HepG2 (cell line): ENCODE results near the gene KCTD5. TPM values are rescaled to one million over a fixed set of nuclear protein-coding genes. Genes with fewer than 3 reads are reported as not detected.

ENCODE experiments used
- ATAC-seq: fragments of 200-7000 bp; cut with Tn5 transposase; 3 replicates; pipeline ENCODE4 v1.9.1; 2020; ENCODE audit warnings: mild to moderate bottlenecking, moderate library complexity
- BruUV-seq: library from RNA; stranded (reverse); fragments of 400-500 nt; replicated peaks from 2 replicates; lab custom pipeline; 2021; lab: Mats Ljungman, UMichigan
- CTCF ChIA-PET: fragments of 300-600 bp; formaldehyde crosslinking; extraction: SDS; loops from one replicate; lab custom pipeline; 2021; ENCODE audit warnings: low total read pairs, inconsistent platforms, low intra/inter-chr PET ratio; lab: Yijun Ruan, JAX
- POLR2A ChIA-PET: fragments of 350-600 bp; sonication (Branson Sonifier 250); formaldehyde crosslinking; loops from one replicate; lab custom pipeline; 2020; ENCODE audit warnings: antibody characterized with exemption, inconsistent platforms; lab: Yijun Ruan, JAX
- DNase-seq: peaks from one replicate; pipeline ENCODE4 v3.0.0-alpha.2; 2015; ENCODE audit warnings: low spot score
- FAIRE-seq: peaks from 3 replicates; lab custom pipeline; 2011; peaks lifted over from hg19 to GRCh38; lab: Jason Lieb, UNC
- H2AFZ ChIP-seq: one replicate; pipeline ENCODE4 v1.6.1; 2011; ENCODE audit warnings: low read length, inconsistent platforms
- H3K27ac ChIP-seq: fragments of 300-600 bp; 3 replicates; pipeline ENCODE4 v1.8.0; 2011; ENCODE audit warnings: mixed run types, mild to moderate bottlenecking, mixed read lengths, low read length, inconsistent platforms; ENCODE audit not compliant: insufficient read depth; ENCODE audit errors: extremely low read length
- H3K27me3 ChIP-seq, 2 experiments: fragments of 200-600 bp in 1 of 2; 2 replicates in 1 of 2; 3 replicates in 1 of 2; pipeline versions ENCODE4 v1.6.0 to v1.8.0; 2011; ENCODE audit warnings: low read length in 2 of 2, mild to moderate bottlenecking in 2 of 2, moderate library complexity in 2 of 2, inconsistent platforms in 1 of 2; ENCODE audit not compliant: insufficient read depth in 2 of 2, control insufficient read depth in 1 of 2
- H3K36me3 ChIP-seq, 2 experiments: fragments of 200-600 bp in 1 of 2; replicated peaks in 1 of 2; 2 replicates in 1 of 2; 3 replicates in 1 of 2; pipeline versions ENCODE4 v1.5.1 to v1.8.0; 2011; ENCODE audit warnings: low read length in 2 of 2, inconsistent platforms in 1 of 2; ENCODE audit not compliant: insufficient read depth in 2 of 2, control insufficient read depth in 1 of 2
- H3K4me1 ChIP-seq: 2 replicates; pipeline ENCODE4 v1.5.1; 2012; ENCODE audit warnings: low read length, inconsistent platforms; ENCODE audit not compliant: insufficient read depth
- H3K4me2 ChIP-seq: 2 replicates; pipeline ENCODE4 v1.6.0; 2011; ENCODE audit warnings: low read depth, low read length, inconsistent platforms
- H3K4me3 ChIP-seq, 3 experiments: fragments of 200-600 bp in 1 of 3; sonication (generic), shearing (Covaris generic) in 1 of 3; replicated peaks in 1 of 3; 2 replicates each; pipeline ENCODE4 v1.5.1; 2011 to 2016; ENCODE audit warnings: low read length in 3 of 3, inconsistent platforms in 2 of 3, low read depth in 2 of 3, mild to moderate bottlenecking in 2 of 3, control low read depth in 1 of 3, mixed read lengths in 1 of 3; ENCODE audit not compliant: insufficient read depth in 1 of 3
- H3K79me2 ChIP-seq: one replicate; pipeline ENCODE4 v1.6.1; 2011; ENCODE audit warnings: low read length, inconsistent platforms; ENCODE audit not compliant: insufficient read depth
- H3K9ac ChIP-seq: 2 replicates; pipeline ENCODE4 v1.6.0; 2011; ENCODE audit warnings: mild to moderate bottlenecking, low read depth, low read length, inconsistent platforms; ENCODE audit not compliant: insufficient read depth
- H3K9me3 ChIP-seq: 2 replicates; pipeline ENCODE4 v1.5.1; 2012; ENCODE audit warnings: mild to moderate bottlenecking, low read length
- H4K20me1 ChIP-seq: 2 replicates; pipeline ENCODE4 v1.6.0; 2011; ENCODE audit warnings: inconsistent platforms, mild to moderate bottlenecking, low read length, moderate library complexity; ENCODE audit not compliant: insufficient read depth
- AGO2 ChIP-seq: fragments of 200-400 bp; formaldehyde crosslinking; optimal IDR thresholded peaks from 2 replicates; pipeline ENCODE3; 2017; ENCODE audit warnings: mild to moderate bottlenecking, low read depth, low read length, moderate library complexity
- ARID2 ChIP-seq: sonication (generic); formaldehyde crosslinking; IDR thresholded peaks from 2 replicates; pipeline ENCODE4 v1.8.1; 2022; ENCODE audit warnings: mild to moderate bottlenecking, missing genetic modification reagents, borderline replicate concordance
- GFI1 ChIP-seq: sonication (generic); formaldehyde crosslinking; IDR thresholded peaks from 2 replicates; pipeline ENCODE4 v1.5.0; 2020; ENCODE audit warnings: missing genetic modification reagents, mild to moderate bottlenecking, borderline replicate concordance
- HDAC6 ChIP-seq: fragments of 200-600 bp; sonication (generic); IDR thresholded peaks from 2 replicates; pipeline ENCODE4 v1.7.0; 2017; ENCODE audit warnings: mild to moderate bottlenecking, antibody characterized with exemption, low read length, low read depth
- KLF12 ChIP-seq: sonication (generic); formaldehyde crosslinking; IDR thresholded peaks from 2 replicates; pipeline ENCODE4 v1.4.0; 2020; ENCODE audit warnings: missing genetic modification reagents, borderline replicate concordance
- SATB2 ChIP-seq: sonication (generic); formaldehyde crosslinking; IDR thresholded peaks from 2 replicates; pipeline ENCODE4 v1.5.0; 2020; ENCODE audit warnings: missing genetic modification reagents
- TEAD3 ChIP-seq: optimal IDR thresholded peaks from 2 replicates; pipeline ENCODE3; 2016; ENCODE audit warnings: borderline replicate concordance
- ZNF543 ChIP-seq: sonication (generic); formaldehyde crosslinking; IDR thresholded peaks from 2 replicates; pipeline ENCODE4 v1.4.0; 2020; ENCODE audit warnings: mild to moderate bottlenecking, missing genetic modification reagents
- ZNF75D ChIP-seq: sonication (generic); formaldehyde crosslinking; IDR thresholded peaks from 2 replicates; pipeline ENCODE4 v1.8.1; 2023; ENCODE audit warnings: missing genetic modification reagents, mild to moderate bottlenecking, borderline replicate concordance
- WGBS: methylation state at CpG from one replicate; pipeline ENCODE4 v1.1.6; 2017; ENCODE audit warnings: low lambda C conversion rate; 5-methylcytosine and 5-hydroxymethylcytosine counted together
- in situ Hi-C: cut with HindIII; loops from 2 replicates; pipeline ENCODE4 v1.10.0; 2017; ENCODE audit warnings: low pct_unique_long_range_greater_than_20kb; ENCODE audit not compliant: extremely low pct_ligation_motif_present
- intact Hi-C: fragments of 100-400 bp; cut with micrococcal nuclease; formaldehyde crosslinking; loops from one replicate; pipeline ENCODE4 v1.10.0; 2022; ENCODE audit not compliant: unreplicated experiment
- polyA plus RNA-seq, 8 experiments: library from polyadenylated mRNA; depleted of rRNA in 3 of 8; stranded (reverse) in 7 of 8; unstranded in 1 of 8; fragments of >200 nt; fragmentation: Illumina TruSeq in 4 of 8; extraction: Trizol in 4 of 8; gene quantifications; 2 replicates each; pipeline versions ENCODE4 v1.2.1 to v1.2.3, GENCODE V29; 2011 to 2016; ENCODE audit warnings: low read depth in 4 of 8, missing spikeins in 1 of 8, mixed read lengths in 1 of 8; ENCODE audit not compliant: insufficient read depth in 1 of 8
- total RNA-seq, 5 experiments: library from RNA; depleted of rRNA; stranded (reverse); fragments of >200 nt; fragmentation: Illumina TruSeq; extraction: Trizol; gene quantifications; 2 replicates each; pipeline ENCODE4 v1.2.3, GENCODE V29; 2016; ENCODE audit warnings: low read depth in 1 of 5
- TF ChIP-seq, protein P1 (sequence below): sonication (generic); formaldehyde crosslinking; IDR thresholded peaks from 2 replicates; pipeline ENCODE4 v1.4.0; 2020; ENCODE audit warnings: mild to moderate bottlenecking, missing genetic modification reagents
- TF ChIP-seq, protein P2 (sequence below): sonication (generic); formaldehyde crosslinking; conservative IDR thresholded peaks from 2 replicates; pipeline ENCODE4 v1.4.0; 2020; ENCODE audit warnings: mild to moderate bottlenecking, missing genetic modification reagents, moderate library complexity

The KCTD5 gene
- total and polyA plus RNA-seq, 2 of the 13 experiments (the other 11 are each of a cell fraction or from before 2014, with no cell fraction given) = 25.4 to 29.8 TPM

DNA sequence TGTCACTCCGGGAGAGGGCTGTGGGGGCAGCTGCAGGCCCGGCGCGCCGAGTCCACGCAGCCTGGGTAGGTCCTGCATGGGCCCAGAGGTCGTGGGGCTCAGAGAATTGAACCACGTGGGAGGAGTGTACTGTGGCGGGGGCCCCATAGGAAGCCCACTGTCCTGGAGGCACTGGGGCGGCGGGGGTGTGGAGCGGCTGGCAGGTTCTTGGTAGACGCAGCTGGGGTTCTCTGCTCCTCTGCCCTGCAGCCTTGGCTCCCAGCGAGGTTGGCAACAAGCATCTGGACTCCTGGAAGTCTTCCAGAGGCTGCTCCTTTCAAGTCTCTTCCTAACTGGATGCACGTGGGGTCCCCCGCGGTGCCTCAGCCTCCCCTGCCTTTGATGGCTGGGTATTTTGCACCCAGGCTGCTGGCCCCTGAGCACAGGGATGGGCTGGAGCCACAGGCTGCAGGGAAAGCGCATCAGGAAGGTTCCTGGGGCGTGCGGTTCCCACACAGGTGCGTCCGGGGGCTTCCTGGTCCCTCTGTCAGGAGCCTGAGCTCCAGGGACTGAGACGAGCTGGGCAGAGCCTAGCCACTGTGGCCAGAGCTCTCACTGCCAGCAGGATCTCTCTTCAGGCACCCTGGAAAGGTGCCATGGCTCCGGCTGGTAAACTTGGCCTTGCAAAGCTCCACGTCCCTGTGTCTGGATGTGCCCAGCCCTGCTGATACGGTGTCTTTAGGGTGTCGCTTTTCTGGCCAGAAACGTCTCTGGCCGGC is 9.3 kb downstream of the KCTD5 start:
- H3K4me1 ChIP-seq = no peaks in the 10 kb centered on the region
- H3K4me3 ChIP-seq = no peak overlapping the region
- no peak for TF ChIP-seq TEAD3 (CRISPR knock-in tag)
- TF ChIP-seq AGO2 = peak; percentile 29
- no peak overlapping the region for H3K9ac ChIP-seq
- intact Hi-C loops (no loop called here), in situ Hi-C loops (no loop called here)
- H4K20me1 ChIP-seq = peaks cover 6% of the 10 kb centered on the region; the same call in 1 of the 2 replicates
- no peak overlapping the region for H2AFZ ChIP-seq
- ChIA-PET CTCF (no interaction called here), POLR2A (interaction anchor here (0.7 kb wide), 1 partner anchor 9 kb away, joined by 3 read pairs; the partner anchor contains the start of gene KCTD5)
- DNase-seq (no peak), ATAC-seq (no peak), FAIRE-seq (no peak)
- no TSS peak for BruUV-seq
- H3K27ac ChIP-seq = no peak overlapping the region
- no peaks in the 10 kb centered on the region for H3K27me3 ChIP-seq
- H3K9me3 ChIP-seq = no peaks in the 10 kb centered on the region
- H3K79me2 ChIP-seq = peaks cover 14% of the 10 kb centered on the region
- 98% methylated on average over 16 of the region's 29 CpGs for WGBS
- peaks cover 4 to 15% of the 10 kb centered on the region in 2 experiments; a peak in 1 of 5 replicates for H3K36me3 ChIP-seq
- H3K4me2 ChIP-seq = no peak overlapping the region

DNA sequence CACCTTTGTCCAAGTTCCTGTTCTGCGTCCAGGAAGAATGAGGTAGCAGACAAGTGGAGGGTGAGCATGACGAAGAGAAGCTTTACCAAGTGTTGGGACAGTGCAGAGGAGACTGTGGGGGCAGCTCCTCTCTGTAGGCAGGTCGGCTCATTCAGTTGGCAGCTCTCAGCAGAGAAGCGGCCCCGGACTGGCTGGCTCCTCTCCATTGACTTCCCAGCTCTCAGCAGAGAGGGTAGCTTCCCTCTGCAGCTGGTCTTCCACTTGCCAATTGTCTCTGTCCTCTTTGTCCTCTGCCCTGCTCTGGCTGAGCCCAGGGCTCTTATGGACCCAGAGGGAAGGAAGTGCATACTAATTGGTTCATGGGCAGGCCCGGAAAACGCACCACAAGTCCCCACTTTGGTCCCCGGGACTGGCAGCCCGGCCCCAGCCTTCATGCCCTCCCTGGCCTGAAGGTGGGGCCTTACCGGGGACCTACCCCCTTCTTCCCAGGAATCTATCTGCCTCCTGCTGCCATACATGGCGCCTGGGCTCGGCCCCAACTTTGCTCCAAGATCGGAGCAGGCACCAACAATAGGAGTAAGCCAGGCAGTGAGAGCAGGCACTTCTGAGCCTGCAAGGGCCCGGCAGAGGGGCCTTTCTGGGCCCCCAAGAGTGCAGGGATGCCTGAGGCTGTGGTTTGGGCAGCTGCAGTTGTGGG is 10.1 kb downstream of the KCTD5 start:
- H4K20me1 ChIP-seq = peaks cover 4% of the 10 kb centered on the region; the same call in 1 of the 2 replicates
- intact Hi-C loops = no loop called here
- CTCF ChIA-PET = no interaction called here
- H3K27ac ChIP-seq = no peak overlapping the region
- H3K9ac ChIP-seq = no peak overlapping the region
- no peaks in the 10 kb centered on the region for H3K27me3 ChIP-seq
- H3K4me2 ChIP-seq = no peak overlapping the region
- POLR2A ChIA-PET = interaction anchor here (0.7 kb wide), 1 partner anchor 10 kb away, joined by 3 read pairs; the partner anchor contains the start of gene KCTD5
- H3K4me3 ChIP-seq = no peak overlapping the region
- no peak for ATAC-seq
- FAIRE-seq = no peak
- WGBS = 93% methylated on average over 9 of the region's 14 CpGs
- BruUV-seq = no TSS peak
- in situ Hi-C loops = no loop called here
- peaks cover 7% of the 10 kb centered on the region for H3K79me2 ChIP-seq
- H3K4me1 ChIP-seq = no peaks in the 10 kb centered on the region
- no peak overlapping the region for H2AFZ ChIP-seq
- H3K36me3 ChIP-seq = peaks cover 4 to 18% of the 10 kb centered on the region in 2 experiments; a peak in 3 of 5 replicates
- no peak for DNase-seq
- H3K9me3 ChIP-seq = no peaks in the 10 kb centered on the region
- TF ChIP-seq ARID2 (CRISPR knock-in tag) = no peak
- TF ChIP-seq KLF12 = no peak
- no peak for TF ChIP-seq HDAC6
- TF ChIP-seq, protein P1, sequence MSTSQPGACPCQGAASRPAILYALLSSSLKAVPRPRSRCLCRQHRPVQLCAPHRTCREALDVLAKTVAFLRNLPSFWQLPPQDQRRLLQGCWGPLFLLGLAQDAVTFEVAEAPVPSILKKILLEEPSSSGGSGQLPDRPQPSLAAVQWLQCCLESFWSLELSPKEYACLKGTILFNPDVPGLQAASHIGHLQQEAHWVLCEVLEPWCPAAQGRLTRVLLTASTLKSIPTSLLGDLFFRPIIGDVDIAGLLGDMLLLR (CRISPR knock-in tag) = no peak
- no peak for TF ChIP-seq ZNF543 (CRISPR knock-in tag)
- TF ChIP-seq, protein P2, sequence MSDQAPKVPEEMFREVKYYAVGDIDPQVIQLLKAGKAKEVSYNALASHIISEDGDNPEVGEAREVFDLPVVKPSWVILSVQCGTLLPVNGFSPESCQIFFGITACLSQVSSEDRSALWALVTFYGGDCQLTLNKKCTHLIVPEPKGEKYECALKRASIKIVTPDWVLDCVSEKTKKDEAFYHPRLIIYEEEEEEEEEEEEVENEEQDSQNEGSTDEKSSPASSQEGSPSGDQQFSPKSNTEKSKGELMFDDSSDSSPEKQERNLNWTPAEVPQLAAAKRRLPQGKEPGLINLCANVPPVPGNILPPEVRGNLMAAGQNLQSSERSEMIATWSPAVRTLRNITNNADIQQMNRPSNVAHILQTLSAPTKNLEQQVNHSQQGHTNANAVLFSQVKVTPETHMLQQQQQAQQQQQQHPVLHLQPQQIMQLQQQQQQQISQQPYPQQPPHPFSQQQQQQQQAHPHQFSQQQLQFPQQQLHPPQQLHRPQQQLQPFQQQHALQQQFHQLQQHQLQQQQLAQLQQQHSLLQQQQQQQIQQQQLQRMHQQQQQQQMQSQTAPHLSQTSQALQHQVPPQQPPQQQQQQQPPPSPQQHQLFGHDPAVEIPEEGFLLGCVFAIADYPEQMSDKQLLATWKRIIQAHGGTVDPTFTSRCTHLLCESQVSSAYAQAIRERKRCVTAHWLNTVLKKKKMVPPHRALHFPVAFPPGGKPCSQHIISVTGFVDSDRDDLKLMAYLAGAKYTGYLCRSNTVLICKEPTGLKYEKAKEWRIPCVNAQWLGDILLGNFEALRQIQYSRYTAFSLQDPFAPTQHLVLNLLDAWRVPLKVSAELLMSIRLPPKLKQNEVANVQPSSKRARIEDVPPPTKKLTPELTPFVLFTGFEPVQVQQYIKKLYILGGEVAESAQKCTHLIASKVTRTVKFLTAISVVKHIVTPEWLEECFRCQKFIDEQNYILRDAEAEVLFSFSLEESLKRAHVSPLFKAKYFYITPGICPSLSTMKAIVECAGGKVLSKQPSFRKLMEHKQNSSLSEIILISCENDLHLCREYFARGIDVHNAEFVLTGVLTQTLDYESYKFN (CRISPR knock-in tag) = no peak
- TF ChIP-seq ZNF75D (CRISPR knock-in tag) = no peak
- TF ChIP-seq SATB2 = no peak
- TF ChIP-seq GFI1 (CRISPR knock-in tag) = no peak
